Skeletal muscle tissue (tissue), 4 donors: ENCODE measurements around the gene INPP5D. TPM values are rescaled to one million over a fixed set of nuclear protein-coding genes. Genes with fewer than 3 reads are reported as not detected.

Experiments
- H3K27ac ChIP-seq: one replicate; pipeline ENCODE4 v1.7.0; 2013; ENCODE audit warnings: mild to moderate bottlenecking, low read depth, low read length, inconsistent platforms
- H3K27me3 ChIP-seq, 3 donors: one replicate each; pipeline ENCODE4 v1.7.0; 2013; ENCODE audit warnings: low read length in 3 of 3; ENCODE audit not compliant: control insufficient read depth in 3 of 3, insufficient read depth in 3 of 3
- H3K36me3 ChIP-seq, 3 donors: one replicate each; pipeline ENCODE4 v1.7.0; 2013; ENCODE audit warnings: low read length in 3 of 3; ENCODE audit not compliant: control insufficient read depth in 3 of 3, insufficient read depth in 3 of 3
- H3K4me1 ChIP-seq, 3 donors: one replicate each; pipeline ENCODE4 v1.7.0; 2013; ENCODE audit warnings: low read length in 3 of 3, mild to moderate bottlenecking in 3 of 3; ENCODE audit not compliant: control insufficient read depth in 3 of 3, insufficient read depth in 3 of 3
- H3K4me3 ChIP-seq, 3 donors: one replicate each; pipeline ENCODE4 v1.7.0; 2013; ENCODE audit warnings: low read length in 3 of 3
- H3K9ac ChIP-seq, 3 donors: one replicate each; pipeline ENCODE4 v1.7.0; 2013; ENCODE audit warnings: low read length in 3 of 3, mild to moderate bottlenecking in 3 of 3, moderate library complexity in 2 of 3, low read depth in 1 of 3
- H3K9me3 ChIP-seq, 3 donors: one replicate each; pipeline ENCODE4 v1.7.0; 2013; ENCODE audit warnings: low read length in 3 of 3; ENCODE audit not compliant: control insufficient read depth in 3 of 3
- total RNA-seq: library from RNA; depleted of rRNA; stranded (reverse); fragments of >200 nt; gene quantifications from one replicate; pipeline ENCODE4 v1.2.3, GENCODE V29; 2014
- donor health status: Osteomylitis.

Gene INPP5D
- total RNA-seq, 1 donor from 2014 or later, result 8.4 TPM

- Histone ChIP-seq H3K9me3 (peaks cover 0 to 2% (median 0%) of the 10 kb centered on the region in 3 donors), H3K4me3 (no peak overlapping the region), H3K9ac (no peak overlapping the region), H3K27ac (no peak overlapping the region), H3K27me3 (peaks cover 0 to 4% (median 4%) of the 10 kb centered on the region in 3 donors), H3K4me1 (peaks cover 16 to 18% (median 18%) of the 10 kb centered on the region in 3 donors), H3K36me3 (peaks cover 0 to 2% (median 0%) of the 10 kb centered on the region in 3 donors)
Measured at GRCh38 chr2:233208382-233209116, 148.4 kb downstream of the INPP5D start.

- H3K4me1 ChIP-seq, result peaks cover 16 to 18% (median 18%) of the 10 kb centered on the region in 3 donors
- no peak overlapping the region for H3K9ac ChIP-seq
- peaks cover 0 to 4% (median 4%) of the 10 kb centered on the region in 3 donors for H3K27me3 ChIP-seq
- H3K4me3 ChIP-seq, result no peak overlapping the region
- peaks cover 0 to 2% (median 0%) of the 10 kb centered on the region in 3 donors for H3K36me3 ChIP-seq
- no peak overlapping the region for H3K27ac ChIP-seq
- H3K9me3 ChIP-seq, result peaks cover 0 to 2% (median 0%) of the 10 kb centered on the region in 3 donors
Measured at GRCh38 chr2:233209117-233209532, 149.0 kb downstream of the INPP5D start.

- H3K4me1 ChIP-seq, result peaks cover 16 to 18% (median 18%) of the 10 kb centered on the region in 3 donors
- no peak overlapping the region for H3K4me3 ChIP-seq
- peaks cover 0 to under 1% (median 0%) of the 10 kb centered on the region in 3 donors for H3K9me3 ChIP-seq
- H3K36me3 ChIP-seq, result peaks cover 0 to 1% (median 0%) of the 10 kb centered on the region in 3 donors
- peaks cover 0 to 4% (median 4%) of the 10 kb centered on the region in 3 donors for H3K27me3 ChIP-seq
- H3K27ac ChIP-seq, result no peak overlapping the region
- no peak overlapping the region for H3K9ac ChIP-seq
Measured at GRCh38 chr2:233209533-233210171, 149.5 kb downstream of the INPP5D start.

GRCh38 chr2:233210281-233210680 lies 150.1 kb downstream of the INPP5D start:
- Histone ChIP-seq H3K9me3 (no peaks in the 10 kb centered on the region), H3K4me1 (peaks cover 16 to 18% (median 18%) of the 10 kb centered on the region in 3 donors), H3K27me3 (peaks cover 0 to 4% (median 4%) of the 10 kb centered on the region in 3 donors), H3K9ac (no peak overlapping the region), H3K36me3 (no peaks in the 10 kb centered on the region), H3K4me3 (no peak overlapping the region), H3K27ac (no peak overlapping the region)

GRCh38 chr2:233210843-233211547 lies 150.9 kb downstream of the INPP5D start:
- peak overlapping the region in 1 of 3 donors; percentile 16 for H3K9ac ChIP-seq
- no peaks in the 10 kb centered on the region for H3K36me3 ChIP-seq
- peak overlapping the region; percentile 34 to 59 (median 35) for H3K4me3 ChIP-seq
- no peaks in the 10 kb centered on the region for H3K9me3 ChIP-seq
- H3K4me1 ChIP-seq, result peaks cover 16 to 18% (median 18%) of the 10 kb centered on the region in 3 donors
- H3K27ac ChIP-seq, result no peak overlapping the region
- peaks cover 0 to 4% (median 4%) of the 10 kb centered on the region in 3 donors for H3K27me3 ChIP-seq

- Histone ChIP-seq H3K9ac (peak overlapping the region in 1 of 3 donors; percentile 16), H3K27me3 (peaks cover 0 to 4% (median 4%) of the 10 kb centered on the region in 3 donors), H3K36me3 (no peaks in the 10 kb centered on the region), H3K27ac (no peak overlapping the region), H3K9me3 (no peaks in the 10 kb centered on the region), H3K4me1 (peaks cover 16 to 18% (median 18%) of the 10 kb centered on the region in 3 donors), H3K4me3 (peak overlapping the region in 2 of 3 donors; percentile 29 to 59)
Measured at GRCh38 chr2:233211548-233211895, 151.4 kb downstream of the INPP5D start.

GRCh38 chr2:233213011-233213410 lies 152.9 kb downstream of the INPP5D start:
- Histone ChIP-seq H3K4me1 (peaks cover 16 to 18% (median 18%) of the 10 kb centered on the region in 3 donors), H3K9ac (no peak overlapping the region), H3K27me3 (peaks cover 0 to 4% (median 2%) of the 10 kb centered on the region in 3 donors), H3K9me3 (no peaks in the 10 kb centered on the region), H3K36me3 (no peaks in the 10 kb centered on the region), H3K4me3 (no peak overlapping the region), H3K27ac (no peak overlapping the region)

- no peaks in the 10 kb centered on the region for H3K27me3 ChIP-seq
- no peak overlapping the region for H3K9ac ChIP-seq
- no peaks in the 10 kb centered on the region for H3K36me3 ChIP-seq
- no peak overlapping the region for H3K27ac ChIP-seq
- H3K9me3 ChIP-seq, result no peaks in the 10 kb centered on the region
- H3K4me3 ChIP-seq, result no peak overlapping the region
- peaks cover 16 to 18% (median 18%) of the 10 kb centered on the region in 3 donors for H3K4me1 ChIP-seq
Measured at GRCh38 chr2:233213975-233214374, 153.8 kb downstream of the INPP5D start.

GRCh38 chr2:233217892-233218377 lies 157.8 kb downstream of the INPP5D start:
- Histone ChIP-seq H3K36me3 (no peaks in the 10 kb centered on the region), H3K4me1 (no peaks in the 10 kb centered on the region), H3K27me3 (peaks cover 0 to 4% (median 0%) of the 10 kb centered on the region in 3 donors), H3K9ac (no peak overlapping the region), H3K27ac (no peak overlapping the region), H3K4me3 (no peak overlapping the region), H3K9me3 (no peaks in the 10 kb centered on the region)
